ENCODE results near the gene ADGRD1.
A peak's percentile ranks its signal among the peaks of the same experiment; 100 is the strongest.

ADGRD1 gene

GRCh38 chr12:131093971-131094830 is 140.5 kb downstream of the ADGRD1 start:
- no peak for DNase-seq

DNA sequence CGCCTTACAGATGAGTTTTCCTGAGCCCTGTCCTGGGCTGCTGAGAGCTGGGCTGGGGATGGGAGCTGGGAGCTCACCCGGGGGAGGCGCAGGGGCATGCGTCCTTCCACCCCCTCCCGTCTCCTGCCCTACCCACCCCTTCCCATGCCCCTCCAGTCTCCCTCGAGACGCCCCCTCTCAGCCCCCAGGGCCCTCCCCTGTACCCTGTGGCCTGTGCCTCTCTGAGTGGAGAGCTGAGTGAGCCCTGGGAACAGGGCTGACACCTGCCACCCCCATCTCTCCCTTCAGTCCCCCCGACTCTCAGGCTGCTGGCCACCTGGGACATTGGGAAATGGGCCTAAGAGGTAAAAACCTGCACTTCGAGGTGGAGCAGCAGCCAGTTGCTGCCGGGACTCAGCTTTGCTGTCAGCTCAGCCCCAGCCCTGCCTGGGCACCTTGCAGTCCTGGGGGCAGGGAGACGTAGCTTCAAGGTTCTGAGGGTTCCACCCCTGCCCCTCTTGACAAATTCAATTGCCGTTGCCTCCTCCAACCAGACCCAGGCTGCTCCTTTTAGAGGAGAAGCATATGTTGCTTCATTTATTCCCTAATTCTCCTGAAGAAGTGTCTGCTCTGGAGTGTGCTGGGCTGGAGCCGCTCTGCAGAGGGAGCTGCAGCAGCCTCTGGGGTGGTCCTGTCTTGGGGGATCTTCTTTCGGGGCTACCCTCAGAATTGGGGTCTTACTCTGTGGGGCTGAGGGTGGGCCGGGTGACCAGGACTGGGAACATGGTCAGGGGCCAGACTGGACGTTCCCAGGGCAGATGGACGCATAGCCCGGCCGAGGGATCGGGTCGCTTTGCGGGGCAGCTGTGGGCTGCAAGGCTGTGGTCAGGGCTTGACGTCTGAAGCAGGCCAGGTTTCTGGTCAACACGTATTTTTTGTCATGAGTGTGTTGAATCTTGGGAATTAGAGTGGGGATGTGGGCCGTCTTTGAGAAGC is 141.4 kb downstream of the ADGRD1 start:
- no peak for DNase-seq

GRCh38 chr12:131095826-131096680 is 142.3 kb downstream of the ADGRD1 start:
- DNase-seq: no peak

GRCh38 chr12:131096681-131097181 is 143.0 kb downstream of the ADGRD1 start:
- no peak for DNase-seq

GRCh38 chr12:131097202-131098177 is 143.8 kb downstream of the ADGRD1 start:
- DNase-seq: no peak

GRCh38 chr12:131098178-131098981 is 144.7 kb downstream of the ADGRD1 start:
- DNase-seq: no peak

GRCh38 chr12:131100031-131100674 is 146.4 kb downstream of the ADGRD1 start:
- DNase-seq: no peak

DNA sequence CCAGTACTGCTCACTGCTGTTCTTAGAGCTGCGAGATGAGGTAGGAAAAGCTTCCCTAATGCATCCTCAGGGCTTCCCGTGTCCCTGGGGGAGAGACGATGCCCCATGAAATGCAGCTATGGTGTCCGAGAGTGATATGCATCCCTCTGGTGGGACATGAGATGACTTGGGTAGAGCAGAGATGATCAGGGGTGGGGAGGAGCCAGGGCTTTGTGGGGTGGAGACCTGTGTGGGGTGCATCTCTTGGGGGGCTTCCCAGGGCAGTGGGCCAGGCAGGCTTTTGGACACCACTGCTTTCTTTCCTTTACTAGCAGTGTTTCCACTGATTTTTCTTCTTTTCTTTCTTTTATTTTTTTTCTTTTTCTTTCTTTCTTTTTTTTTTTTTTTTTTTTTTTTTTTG is 147.3 kb downstream of the ADGRD1 start:
- DNase-seq: no peak

- no peak for DNase-seq
Measured at GRCh38 chr12:131101703-131102492, 148.2 kb downstream of the ADGRD1 start.

DNA sequence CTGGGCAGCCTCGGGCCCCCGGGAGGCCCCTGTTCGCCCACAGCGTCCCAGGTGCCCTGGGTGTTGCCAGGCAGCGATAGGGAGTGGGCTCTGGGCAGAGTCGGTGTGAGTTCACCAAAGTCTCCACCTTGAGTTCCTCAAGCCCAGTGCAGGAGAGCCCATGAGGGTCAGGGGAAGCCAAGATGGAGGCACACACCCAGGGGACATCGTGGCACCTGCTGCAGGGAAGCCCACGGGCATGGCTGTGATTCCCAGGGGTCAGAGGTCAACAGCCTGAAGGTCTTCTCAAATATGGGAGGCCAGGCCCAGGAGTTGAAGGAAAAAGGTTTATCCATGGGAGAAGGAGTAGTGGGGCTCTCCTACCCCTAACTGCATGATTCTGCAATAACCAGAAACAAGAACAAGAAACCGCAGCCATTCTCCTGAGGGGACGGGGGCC is 148.8 kb downstream of the ADGRD1 start:
- DNase-seq: no peak

GRCh38 chr12:131102991-131103668 is 149.4 kb downstream of the ADGRD1 start:
- DNase-seq: no peak

- no peak for DNase-seq
Measured at GRCh38 chr12:131103669-131104462, 150.2 kb downstream of the ADGRD1 start.

DNA sequence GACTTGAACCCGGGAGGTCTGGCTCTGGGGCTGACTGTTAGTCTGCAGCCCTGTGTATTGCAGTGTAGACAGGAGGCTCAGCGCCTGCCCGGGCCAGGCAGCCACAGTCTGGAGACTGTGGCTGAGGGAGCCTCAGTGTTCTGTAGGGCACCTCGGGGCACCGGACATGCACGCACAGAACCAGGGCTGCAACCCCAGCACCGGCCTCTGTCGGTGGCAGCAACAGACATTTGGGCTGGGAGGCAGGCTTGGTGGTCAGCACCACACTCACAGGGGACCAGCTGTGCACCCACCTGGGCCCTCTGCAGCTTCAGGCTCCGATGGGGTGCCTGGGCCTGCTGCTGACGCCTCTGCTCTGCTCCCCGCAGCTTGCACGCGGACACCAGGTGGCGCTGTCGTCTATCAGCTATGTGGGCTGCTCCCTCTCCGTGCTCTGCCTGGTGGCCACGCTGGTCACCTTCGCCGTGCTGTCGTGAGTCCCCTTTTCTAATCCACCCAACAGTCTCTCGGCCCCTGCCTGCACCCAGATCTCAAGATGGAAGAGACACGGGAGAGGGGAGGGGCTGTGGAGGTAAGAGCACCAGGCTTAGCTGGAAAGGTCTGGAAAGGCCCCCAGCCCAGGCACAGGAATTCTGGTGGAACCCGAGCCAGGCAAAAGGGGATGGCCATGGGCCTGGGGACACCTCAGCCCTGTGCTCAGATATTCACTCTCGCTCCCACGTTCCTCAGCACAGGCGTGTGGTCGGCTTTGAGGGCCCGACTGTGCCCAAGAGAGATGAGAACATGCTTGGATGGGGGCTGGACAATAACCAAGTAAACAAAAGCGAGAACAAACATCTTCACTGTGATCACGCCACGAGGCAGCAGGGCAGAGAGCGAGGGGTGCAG is 151.0 kb downstream of the ADGRD1 start:
- DNase-seq: peak; percentile 36

- no peak for DNase-seq
Measured at GRCh38 chr12:131105351-131105735, 151.6 kb downstream of the ADGRD1 start.

- no peak for DNase-seq
Measured at GRCh38 chr12:131105736-131106348, 152.1 kb downstream of the ADGRD1 start.

Measured in DMS153 (cell line).